Thyroid gland (tissue), 4 donors: Measurements from ENCODE around the gene OR8B8. TPM values are rescaled to one million over a fixed set of nuclear protein-coding genes. Genes with fewer than 3 reads are reported as not detected.
"Not testable (repeated sequence)": the region's sequence is repeated elsewhere in the genome, so short reads cannot be mapped to it uniquely, and the experiment has no call there.

Source experiments
- DNase-seq, 2 donors: peaks; one replicate each; pipeline ENCODE4 v3.0.0-alpha.2; 2019
- H3K27ac ChIP-seq, 3 donors: fragments of 200-600 bp; sonication (generic); 1 replicate in 2 of 3; 2 replicates in 1 of 3; pipeline ENCODE4 v1.5.1; 2016 to 2019; ENCODE audit warnings: mild to moderate bottlenecking in 1 of 3, moderate library complexity in 1 of 3
- H3K27me3 ChIP-seq: fragments of 200-600 bp; sonication (generic); one replicate; pipeline ENCODE4 v1.5.1; 2019
- H3K36me3 ChIP-seq, 2 donors: fragments of 200-600 bp; sonication (generic); one replicate each; pipeline ENCODE4 v1.5.1; 2016 to 2019
- H3K4me1 ChIP-seq, 2 donors: fragments of 200-600 bp; sonication (generic); one replicate each; pipeline ENCODE4 v1.5.1; 2017 to 2019
- H3K4me3 ChIP-seq, 3 donors: fragments of 200-600 bp; sonication (generic); replicated peaks in 1 of 3; 1 replicate in 2 of 3; 2 replicates in 1 of 3; pipeline ENCODE4 v1.5.1; 2016; ENCODE audit warnings: mild to moderate bottlenecking in 1 of 3
- H3K9me3 ChIP-seq: fragments of 200-600 bp; sonication (generic); one replicate; pipeline ENCODE4 v1.5.1; 2017
- POLR2A ChIP-seq, 2 donors: fragments of 450-650 bp; IDR thresholded peaks; one replicate each; pipeline ENCODE4 v1.6.1; 2017; ENCODE audit warnings: antibody characterized with exemption in 2 of 2, mild to moderate bottlenecking in 2 of 2, moderate library complexity in 1 of 2
- WGBS, 2 donors: methylation state at CpG; one replicate each; pipeline ENCODE4 v1.1.5; 2017; 5-methylcytosine and 5-hydroxymethylcytosine counted together
- intact Hi-C: fragments of 100-400 bp; cut with DNase I; formaldehyde crosslinking; loops from one replicate; pipeline ENCODE4 v1.15.1; 2023
- total RNA-seq, 4 donors: library from RNA; depleted of rRNA; stranded (reverse); fragments of >200 nt; gene quantifications; one replicate each; pipeline ENCODE4 v1.2.3, GENCODE V29; 2016
- TF ChIP-seq, protein P1 (sequence below), 6 experiments: fragments of 200-600 bp in 3 of 6; fragments of 450-650 bp in 3 of 6; sonication (generic) in 3 of 6; IDR thresholded peaks; one replicate each; pipeline ENCODE4 v1.5.1; 2016 to 2019; ENCODE audit warnings: antibody characterized with exemption in 6 of 6, mild to moderate bottlenecking in 2 of 6, inconsistent platforms in 1 of 6, moderate library complexity in 1 of 6

Gene OR8B8
- total RNA-seq, 4 donors from 2014 or later, result not detected

DNA sequence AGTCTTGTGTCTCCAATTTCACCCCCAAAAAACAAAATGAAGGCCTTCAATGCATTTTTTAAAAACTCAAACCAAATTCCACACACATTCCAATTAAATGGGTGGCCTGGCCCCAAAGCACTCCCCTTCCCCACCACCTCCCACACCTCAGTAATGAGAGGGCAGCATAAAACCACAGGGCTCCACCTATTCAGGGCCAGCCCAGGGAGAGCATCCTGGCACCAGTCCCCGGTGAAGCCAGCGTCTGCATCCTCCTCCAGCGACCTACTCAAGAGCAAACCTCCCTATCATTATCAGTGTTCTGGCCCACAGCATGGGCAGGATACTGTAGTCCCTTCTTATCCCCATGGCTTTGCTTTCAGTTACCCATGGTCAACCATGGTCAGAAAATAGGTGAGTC lies 17.8 kb upstream of the OR8B8 start:
- intact Hi-C loops, result no loop called here
- H3K27me3 ChIP-seq, result no peaks in the 10 kb centered on the region
- H3K4me3 ChIP-seq, result no peak overlapping the region
- DNase-seq, result no peak
- no peak overlapping the region for H3K27ac ChIP-seq
- no peaks in the 10 kb centered on the region for H3K36me3 ChIP-seq
- TF ChIP-seq POLR2A (IDR thresholded peaks at IDR 0.05), result no peak
- TF ChIP-seq, protein P1, sequence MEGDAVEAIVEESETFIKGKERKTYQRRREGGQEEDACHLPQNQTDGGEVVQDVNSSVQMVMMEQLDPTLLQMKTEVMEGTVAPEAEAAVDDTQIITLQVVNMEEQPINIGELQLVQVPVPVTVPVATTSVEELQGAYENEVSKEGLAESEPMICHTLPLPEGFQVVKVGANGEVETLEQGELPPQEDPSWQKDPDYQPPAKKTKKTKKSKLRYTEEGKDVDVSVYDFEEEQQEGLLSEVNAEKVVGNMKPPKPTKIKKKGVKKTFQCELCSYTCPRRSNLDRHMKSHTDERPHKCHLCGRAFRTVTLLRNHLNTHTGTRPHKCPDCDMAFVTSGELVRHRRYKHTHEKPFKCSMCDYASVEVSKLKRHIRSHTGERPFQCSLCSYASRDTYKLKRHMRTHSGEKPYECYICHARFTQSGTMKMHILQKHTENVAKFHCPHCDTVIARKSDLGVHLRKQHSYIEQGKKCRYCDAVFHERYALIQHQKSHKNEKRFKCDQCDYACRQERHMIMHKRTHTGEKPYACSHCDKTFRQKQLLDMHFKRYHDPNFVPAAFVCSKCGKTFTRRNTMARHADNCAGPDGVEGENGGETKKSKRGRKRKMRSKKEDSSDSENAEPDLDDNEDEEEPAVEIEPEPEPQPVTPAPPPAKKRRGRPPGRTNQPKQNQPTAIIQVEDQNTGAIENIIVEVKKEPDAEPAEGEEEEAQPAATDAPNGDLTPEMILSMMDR (IDR thresholded peaks at IDR 0.05), result no peak
- 68 to 69% methylated on average over 3 of the region's 3 CpGs for WGBS, 2 donors
- H3K4me1 ChIP-seq, result no peaks in the 10 kb centered on the region
- no peaks in the 10 kb centered on the region for H3K9me3 ChIP-seq

DNA sequence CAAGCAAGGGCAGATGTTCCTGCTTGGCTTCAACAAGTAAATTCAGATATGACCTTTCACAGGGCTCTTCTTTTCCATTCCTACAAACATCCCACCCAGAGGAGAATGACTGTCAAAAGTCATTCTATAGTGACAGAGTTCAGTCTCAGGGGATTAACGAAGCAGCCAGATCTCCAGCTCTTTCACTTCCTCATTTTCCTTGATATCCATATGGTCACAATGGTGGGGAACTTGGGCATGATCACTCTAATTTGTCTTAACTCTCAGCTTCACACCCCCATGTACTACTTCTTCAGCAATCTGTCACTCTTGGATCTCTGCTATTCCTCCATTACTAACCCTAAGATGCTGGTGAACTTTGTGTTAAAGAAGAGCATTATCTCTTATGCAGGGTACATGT lies 15.0 kb upstream of the OR8B8 start:
- intact Hi-C loops, result no loop called here
- H3K27me3 ChIP-seq, result no peaks in the 10 kb centered on the region
- no peaks in the 10 kb centered on the region for H3K4me1 ChIP-seq
- no peak for DNase-seq
- H3K36me3 ChIP-seq, result no peaks in the 10 kb centered on the region
- WGBS, 2 donors, result 90 to 97% methylated on average over 1 of the region's 1 CpG
- no peak overlapping the region for H3K4me3 ChIP-seq
- TF ChIP-seq, protein P1 (IDR thresholded peaks at IDR 0.05), result no peak
- TF ChIP-seq POLR2A (IDR thresholded peaks at IDR 0.05), result no peak
- no peaks in the 10 kb centered on the region for H3K9me3 ChIP-seq
- no peak overlapping the region for H3K27ac ChIP-seq

DNA sequence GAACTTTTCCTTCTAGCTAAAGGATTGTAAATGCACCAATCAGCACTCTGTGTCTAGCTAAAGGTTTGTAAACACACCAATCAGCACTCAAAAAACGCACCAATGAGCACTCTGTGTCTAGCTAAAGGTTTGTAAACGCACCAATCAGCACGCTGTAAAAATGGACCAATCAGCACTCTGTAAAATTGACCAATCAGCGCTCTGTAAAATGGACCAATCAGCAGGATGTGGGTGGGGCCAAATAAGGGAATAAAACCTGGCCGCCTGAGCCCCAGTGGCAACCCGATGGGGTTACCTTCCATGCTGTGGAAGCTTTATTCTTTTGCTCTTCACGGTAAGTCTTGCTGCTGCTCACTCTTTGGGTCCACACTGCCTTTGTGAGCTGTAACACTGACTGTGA lies 13.9 kb upstream of the OR8B8 start:
- H3K4me3 ChIP-seq, H3K27ac ChIP-seq, DNase-seq, intact Hi-C loops, H3K27me3 ChIP-seq, H3K36me3 ChIP-seq, H3K4me1 ChIP-seq, H3K9me3 ChIP-seq: not testable (repeated sequence)
- 94 to 97% methylated on average over 7 of the region's 7 CpGs for WGBS, 2 donors

DNA sequence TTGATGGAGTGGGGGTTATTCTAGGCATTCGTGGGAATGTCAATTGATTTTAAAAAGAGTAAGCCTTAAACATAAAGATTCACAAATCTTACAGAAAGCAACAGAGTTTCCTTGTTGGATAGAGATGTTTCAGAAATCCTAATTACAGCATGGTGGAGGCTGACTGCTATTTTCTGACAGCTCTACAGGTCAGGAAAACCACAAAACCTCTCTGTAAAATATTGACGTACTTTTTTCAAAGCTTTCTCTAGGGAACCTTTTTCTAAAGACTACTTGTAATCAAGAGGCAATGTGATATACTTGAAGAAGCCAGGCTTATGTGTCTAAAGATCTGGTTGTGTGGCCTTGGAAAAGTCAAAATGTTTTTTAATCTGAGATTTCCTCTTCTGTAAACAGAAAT lies 9.1 kb upstream of the OR8B8 start:
- intact Hi-C loops, result no loop called here
- no peaks in the 10 kb centered on the region for H3K27me3 ChIP-seq
- H3K36me3 ChIP-seq, result no peaks in the 10 kb centered on the region
- TF ChIP-seq POLR2A (IDR thresholded peaks at IDR 0.05), result no peak
- TF ChIP-seq, protein P1 (IDR thresholded peaks at IDR 0.05), result no peak
- H3K27ac ChIP-seq, result no peak overlapping the region
- no peaks in the 10 kb centered on the region for H3K4me1 ChIP-seq
- no peak overlapping the region for H3K4me3 ChIP-seq
- no peaks in the 10 kb centered on the region for H3K9me3 ChIP-seq
- no peak for DNase-seq
- WGBS, 2 donors, result 33 to 54% methylated on average over 2 of the region's 2 CpGs

DNA sequence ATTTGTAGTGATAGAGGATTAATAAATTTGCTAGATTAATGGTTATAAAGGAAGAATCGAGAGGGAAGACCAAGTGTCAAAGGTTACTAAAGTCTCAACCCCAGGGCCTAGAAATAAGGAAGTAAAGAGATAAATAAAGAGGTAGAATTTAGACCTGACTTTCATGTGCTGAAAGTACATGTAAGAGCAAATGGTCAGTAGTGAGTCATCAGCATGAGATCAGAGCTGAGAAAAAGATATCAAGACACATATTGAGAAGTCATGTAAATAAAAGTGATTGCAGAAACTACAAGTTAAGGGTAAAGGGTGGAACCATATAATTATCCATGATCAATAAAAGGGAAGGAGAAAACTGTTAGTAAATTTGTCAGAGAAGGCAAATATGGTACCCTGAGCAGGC lies 1.4 kb upstream of the OR8B8 start:
- Histone ChIP-seq H3K4me3 (no peak overlapping the region), H3K27ac (no peak overlapping the region), H3K27me3 (no peaks in the 10 kb centered on the region), H3K4me1 (no peaks in the 10 kb centered on the region), H3K36me3 (no peaks in the 10 kb centered on the region), H3K9me3 (no peaks in the 10 kb centered on the region)
- intact Hi-C loops, result no loop called here
- 88 to 89% methylated on average over 1 of the region's 1 CpG for WGBS, 2 donors
- DNase-seq, result no peak
- TF ChIP-seq, protein P1 (IDR thresholded peaks at IDR 0.05), result no peak
- TF ChIP-seq POLR2A (IDR thresholded peaks at IDR 0.05), result no peak

DNA sequence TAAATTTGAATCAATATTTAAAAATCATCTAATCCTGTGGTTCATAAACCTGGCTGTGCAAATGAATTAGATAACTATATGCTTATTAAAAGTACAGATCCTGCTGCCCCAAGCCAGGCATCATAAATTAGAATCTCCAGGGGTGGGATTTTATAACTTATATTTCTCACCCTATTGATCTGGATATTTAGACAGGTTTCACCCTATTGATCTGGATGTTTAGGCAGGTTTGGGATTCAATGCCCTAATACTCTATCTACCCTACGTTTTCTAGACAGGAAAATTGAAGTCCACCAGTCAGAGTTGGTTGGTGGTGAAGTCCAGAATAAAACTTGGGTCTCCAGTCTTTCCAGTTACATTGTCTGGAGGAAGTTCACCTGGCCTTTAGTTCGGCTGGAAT lies 2.6 kb downstream of the OR8B8 start:
- TF ChIP-seq POLR2A (IDR thresholded peaks at IDR 0.05), result no peak
- TF ChIP-seq, protein P1 (IDR thresholded peaks at IDR 0.05), result no peak

More for the DNA sequence above, 2.6 kb downstream of the OR8B8 start:
- no peaks in the 10 kb centered on the region for H3K4me1 ChIP-seq
- intact Hi-C loops, result no loop called here
- no peak for DNase-seq
- H3K4me3 ChIP-seq, result no peak overlapping the region
- no peak overlapping the region for H3K27ac ChIP-seq
- H3K9me3 ChIP-seq, result no peaks in the 10 kb centered on the region
- no peaks in the 10 kb centered on the region for H3K36me3 ChIP-seq
- no peaks in the 10 kb centered on the region for H3K27me3 ChIP-seq
- WGBS, 2 donors, result 82 to 83% methylated on average over 2 of the region's 2 CpGs
